Measurements from ENCODE around the gene LY6G6C.

DNA sequence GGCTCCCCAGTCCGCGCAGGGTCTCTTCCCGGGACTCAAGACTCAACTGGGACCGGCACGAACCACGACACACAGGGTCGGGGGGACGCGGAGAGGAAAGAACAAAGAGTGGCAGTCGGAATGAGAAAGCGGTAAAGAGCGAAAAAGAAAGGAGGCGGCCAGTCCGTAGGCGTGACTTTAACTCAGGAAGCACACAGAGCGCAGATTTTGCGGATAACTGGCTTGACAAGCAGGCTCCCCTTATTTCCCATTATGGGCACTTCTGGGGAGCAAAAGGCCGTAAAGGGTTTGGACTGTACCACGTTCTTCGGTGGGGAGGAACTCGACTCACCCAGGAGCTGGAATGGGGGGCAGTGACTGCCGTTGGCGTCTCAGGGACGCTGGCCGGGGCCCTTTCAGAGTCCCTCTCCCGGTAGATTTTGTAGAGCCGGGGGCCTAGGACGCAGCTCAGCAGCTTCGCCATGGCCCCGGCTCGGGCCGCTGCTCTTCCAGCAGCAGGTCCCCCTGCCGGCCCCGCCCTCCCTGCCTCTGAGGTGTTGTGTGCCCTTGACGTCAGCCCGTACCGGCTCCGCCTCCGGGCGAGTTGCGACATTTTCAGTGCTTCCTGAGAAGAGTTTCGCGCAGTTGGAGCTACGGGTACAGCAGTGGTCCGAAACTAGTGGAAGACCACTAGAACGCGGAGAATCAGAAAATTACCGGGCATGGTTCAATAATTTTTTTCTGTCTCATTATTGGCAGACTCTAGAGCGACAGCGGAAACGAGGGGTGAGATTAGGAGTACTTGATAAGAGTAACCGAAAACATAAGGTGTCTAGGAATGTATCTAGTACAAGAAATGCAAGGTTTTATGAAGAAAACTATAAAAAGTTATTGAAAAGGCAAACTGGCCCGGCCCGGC, 18.5 kb downstream of the LY6G6C start, which contains the start of gene ABHD16A:
- TF ChIP-seq, protein P1, sequence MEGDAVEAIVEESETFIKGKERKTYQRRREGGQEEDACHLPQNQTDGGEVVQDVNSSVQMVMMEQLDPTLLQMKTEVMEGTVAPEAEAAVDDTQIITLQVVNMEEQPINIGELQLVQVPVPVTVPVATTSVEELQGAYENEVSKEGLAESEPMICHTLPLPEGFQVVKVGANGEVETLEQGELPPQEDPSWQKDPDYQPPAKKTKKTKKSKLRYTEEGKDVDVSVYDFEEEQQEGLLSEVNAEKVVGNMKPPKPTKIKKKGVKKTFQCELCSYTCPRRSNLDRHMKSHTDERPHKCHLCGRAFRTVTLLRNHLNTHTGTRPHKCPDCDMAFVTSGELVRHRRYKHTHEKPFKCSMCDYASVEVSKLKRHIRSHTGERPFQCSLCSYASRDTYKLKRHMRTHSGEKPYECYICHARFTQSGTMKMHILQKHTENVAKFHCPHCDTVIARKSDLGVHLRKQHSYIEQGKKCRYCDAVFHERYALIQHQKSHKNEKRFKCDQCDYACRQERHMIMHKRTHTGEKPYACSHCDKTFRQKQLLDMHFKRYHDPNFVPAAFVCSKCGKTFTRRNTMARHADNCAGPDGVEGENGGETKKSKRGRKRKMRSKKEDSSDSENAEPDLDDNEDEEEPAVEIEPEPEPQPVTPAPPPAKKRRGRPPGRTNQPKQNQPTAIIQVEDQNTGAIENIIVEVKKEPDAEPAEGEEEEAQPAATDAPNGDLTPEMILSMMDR (IDR thresholded peaks at IDR 0.05; ENCODE audit: low read depth, low read length) = no peak
- peak; percentile 85 for TF ChIP-seq POLR2A (IDR thresholded peaks at IDR 0.05; ENCODE audit: extremely low read depth, insufficient read length)

Data from NB4 (cell line).